Measurements from ENCODE around the gene PLEKHG5. TPM values are rescaled to one million over a fixed set of nuclear protein-coding genes. Genes with fewer than 3 reads are reported as not detected.

Gene PLEKHG5
- total RNA-seq, 4 donors from 2014 or later: 6.6 to 24.6 (median 7.9) TPM

- ATAC-seq (ENCODE audit: low FRiP score) (no peak), DNase-seq (ENCODE audit: low spot score) (no peak)
- TF ChIP-seq CTCF (IDR thresholded peaks at IDR 0.05): no peak
These were observed 15.0 kb upstream of the PLEKHG5 start for GRCh38 chr1:6506210-6507036.

GRCh38 chr1:6505367-6506209 is 14.1 kb upstream of the PLEKHG5 start:
- ATAC-seq (ENCODE audit: low FRiP score) (no peak), DNase-seq (ENCODE audit: low spot score) (no peak)
- no peak for TF ChIP-seq CTCF (IDR thresholded peaks at IDR 0.05)

- ATAC-seq (ENCODE audit: low FRiP score) (no peak), DNase-seq (ENCODE audit: low spot score) (no peak)
- no peak for TF ChIP-seq CTCF (IDR thresholded peaks at IDR 0.05)
These were observed 13.4 kb upstream of the PLEKHG5 start for GRCh38 chr1:6504887-6505286.

GRCh38 chr1:6503884-6504602 is 12.6 kb upstream of the PLEKHG5 start:
- ATAC-seq (ENCODE audit: low FRiP score) (no peak), DNase-seq (ENCODE audit: low spot score) (no peak)
- TF ChIP-seq CTCF (IDR thresholded peaks at IDR 0.05): no peak

- no peak for TF ChIP-seq CTCF (IDR thresholded peaks at IDR 0.05)
- ATAC-seq (ENCODE audit: low FRiP score): no peak
- no peak for DNase-seq (ENCODE audit: low spot score)
These were observed 10.8 kb upstream of the PLEKHG5 start for GRCh38 chr1:6502000-6502891.

GRCh38 chr1:6501279-6501813 is 9.9 kb upstream of the PLEKHG5 start:
- DNase-seq (ENCODE audit: low spot score) (no peak), ATAC-seq (ENCODE audit: low FRiP score) (no peak)
- TF ChIP-seq CTCF (IDR thresholded peaks at IDR 0.05): no peak

Measured in omental fat pad (tissue), 4 donors.